ENCODE data around the gene OSGEP. TPM values are rescaled to one million over a fixed set of nuclear protein-coding genes. Genes with fewer than 3 reads are reported as not detected.
"Not testable (repeated sequence)": the region's sequence is repeated elsewhere in the genome, so short reads cannot be mapped to it uniquely, and the experiment has no call there.

OSGEP gene
- total RNA-seq, 2 donors from 2014 or later = 54.2 to 71.7 TPM

- no peak overlapping the region for H3K4me3 ChIP-seq
- peaks cover 2% of the 10 kb centered on the region for H3K4me1 ChIP-seq (replicated peaks)
These were observed 2.4 kb upstream of the OSGEP start for GRCh38 chr14:20456971-20457370.

GRCh38 chr14:20455355-20456300 lies 1.0 kb upstream of the OSGEP start:
- Histone ChIP-seq H3K9me3 (no peaks in the 10 kb centered on the region), H3K4me3 (peak overlapping the region; percentile 72 to 85), H3K27me3 (replicated peaks; ENCODE audit: insufficient read depth) (no peaks in the 10 kb centered on the region), H3K27ac (peak overlapping the region; percentile 95 to 97), H3K4me1 (replicated peaks) (peaks cover 2% of the 10 kb centered on the region), H3K36me3 (peaks cover 0 to 19% of the 10 kb centered on the region in 2 donors)
- WGBS = under 1% methylated on average over 39 of the region's 39 CpGs
- TF ChIP-seq POLR2A (IDR thresholded peaks at IDR 0.05) = no peak
- TF ChIP-seq CTCF (IDR thresholded peaks at IDR 0.05) = no peak
- TF ChIP-seq POLR2AphosphoS5 (IDR thresholded peaks at IDR 0.05) = no peak
- intact Hi-C loops (cut with DNase I) = loop anchor here (1.0 to 2.0 kb wide), 2 partner anchors 42 to 113 kb away; partner anchors contain the start of genes PARP2 and TEP1
- DNase-seq (ENCODE audit: low spot score) = no peak

More at GRCh38 chr14:20456971-20457370, 2.4 kb upstream of the OSGEP start:
- 78% methylated on average over 13 of the region's 13 CpGs for WGBS
- Histone ChIP-seq H3K9me3 (no peaks in the 10 kb centered on the region), H3K27ac (no peak overlapping the region), H3K36me3 (peaks cover 0 to 16% of the 10 kb centered on the region in 2 donors), H3K27me3 (replicated peaks; ENCODE audit: insufficient read depth) (no peaks in the 10 kb centered on the region)
- intact Hi-C loops (cut with DNase I) = no loop called here
- TF ChIP-seq POLR2A (IDR thresholded peaks at IDR 0.05) = no peak
- no peak for TF ChIP-seq CTCF (IDR thresholded peaks at IDR 0.05)
- TF ChIP-seq POLR2AphosphoS5 (IDR thresholded peaks at IDR 0.05) = no peak
- DNase-seq (ENCODE audit: low spot score) = no peak

- H3K36me3 ChIP-seq = peaks cover 14% of the 10 kb centered on the region in 2 donors
- H3K9me3 ChIP-seq; H3K27ac ChIP-seq; intact Hi-C loops (cut with DNase I); H3K4me3 ChIP-seq; H3K4me1 ChIP-seq (replicated peaks); H3K27me3 ChIP-seq (replicated peaks; ENCODE audit: insufficient read depth); DNase-seq (ENCODE audit: low spot score): not testable (repeated sequence)
- 94% methylated on average over 8 of the region's 8 CpGs for WGBS
These were observed 1.8 kb downstream of the OSGEP start for GRCh38 chr14:20452831-20453230.

- 96% methylated on average over 5 of the region's 5 CpGs for WGBS
- intact Hi-C loops (cut with DNase I) = no loop called here
- Histone ChIP-seq H3K4me3 (no peak overlapping the region), H3K27ac (no peak overlapping the region), H3K36me3 (peaks cover 18 to 25% of the 10 kb centered on the region in 2 donors), H3K9me3 (no peaks in the 10 kb centered on the region), H3K4me1 (replicated peaks) (no peaks in the 10 kb centered on the region), H3K27me3 (replicated peaks; ENCODE audit: insufficient read depth) (no peaks in the 10 kb centered on the region)
- DNase-seq (ENCODE audit: low spot score) = no peak
- TF ChIP-seq POLR2AphosphoS5 (IDR thresholded peaks at IDR 0.05) (no peak), POLR2A (IDR thresholded peaks at IDR 0.05) (no peak), CTCF (IDR thresholded peaks at IDR 0.05) (no peak)
These were observed 7.7 kb downstream of the OSGEP start for GRCh38 chr14:20446889-20447288.

- H3K9me3 ChIP-seq; DNase-seq (ENCODE audit: low spot score); H3K4me1 ChIP-seq (replicated peaks); H3K27ac ChIP-seq; H3K4me3 ChIP-seq; intact Hi-C loops (cut with DNase I); H3K27me3 ChIP-seq (replicated peaks; ENCODE audit: insufficient read depth): not testable (repeated sequence)
- WGBS = 76% methylated on average over 4 of the region's 4 CpGs
- H3K36me3 ChIP-seq = peaks cover 8 to 17% of the 10 kb centered on the region in 2 donors
These were observed 11.0 kb downstream of the OSGEP start for GRCh38 chr14:20443650-20444049.
